DND-41 (cell line): ENCODE results near the gene DNAH17.

Source experiments
- ATAC-seq: fragments of 200-7000 bp; cut with Tn5 transposase; 3 replicates; pipeline ENCODE4 v1.9.1; 2021; ENCODE audit warnings: low read depth; ENCODE audit not compliant: insufficient read depth
- DNase-seq: peaks from one replicate; pipeline ENCODE4 v3.0.0-alpha.2; 2020
- H2AFZ ChIP-seq: 2 replicates; pipeline ENCODE4 v1.6.0; 2012; ENCODE audit warnings: low read depth, low read length
- H3K27ac ChIP-seq: 2 replicates; pipeline ENCODE4 v1.5.1; 2012; ENCODE audit warnings: low read length, inconsistent platforms
- H3K27me3 ChIP-seq: fragments of 200-600 bp; sonication (generic); 2 replicates; pipeline ENCODE4 v1.6.0; 2012; ENCODE audit warnings: low read length, mild to moderate bottlenecking, inconsistent platforms; ENCODE audit not compliant: insufficient read depth, poor library complexity
- H3K36me3 ChIP-seq: 2 replicates; pipeline ENCODE4 v1.5.1; 2012; ENCODE audit warnings: low read length, inconsistent platforms; ENCODE audit not compliant: insufficient read depth
- H3K4me1 ChIP-seq: 2 replicates; pipeline ENCODE4 v1.5.1; 2012; ENCODE audit warnings: mild to moderate bottlenecking, low read length; ENCODE audit not compliant: insufficient read depth
- H3K4me2 ChIP-seq: 2 replicates; pipeline ENCODE4 v1.6.0; 2012; ENCODE audit warnings: mild to moderate bottlenecking, moderate library complexity, low read length, inconsistent platforms; ENCODE audit not compliant: insufficient read depth
- H3K4me3 ChIP-seq, 2 experiments: fragments of 200-600 bp in 1 of 2; shearing (Covaris generic) in 1 of 2; 2 replicates each; pipeline ENCODE4 v1.5.1; 2012 to 2016; ENCODE audit warnings: inconsistent platforms in 2 of 2, low read length in 2 of 2, mild to moderate bottlenecking in 2 of 2, low read depth in 1 of 2, moderate library complexity in 1 of 2
- H3K79me2 ChIP-seq: 2 replicates; pipeline ENCODE4 v1.6.0; 2012; ENCODE audit warnings: low read length, inconsistent platforms; ENCODE audit not compliant: insufficient read depth
- H3K9ac ChIP-seq: 2 replicates; pipeline ENCODE4 v1.6.0; 2012; ENCODE audit warnings: low read depth, mild to moderate bottlenecking, inconsistent platforms, low read length, moderate library complexity
- H3K9me3 ChIP-seq: 2 replicates; pipeline ENCODE4 v1.5.1; 2012; ENCODE audit warnings: low read length, moderate library complexity, mild to moderate bottlenecking, inconsistent platforms; ENCODE audit not compliant: insufficient read depth, severe bottlenecking
- H4K20me1 ChIP-seq: 2 replicates; pipeline ENCODE4 v1.6.0; 2012; ENCODE audit warnings: low read length; ENCODE audit not compliant: insufficient read depth
- EZH2 ChIP-seq: IDR thresholded peaks from 3 replicates; pipeline ENCODE4 v1.6.1; 2012; ENCODE audit warnings: borderline replicate concordance, low read depth, mild to moderate bottlenecking, moderate library complexity, low read length, inconsistent platforms; ENCODE audit not compliant: severe bottlenecking
- TF ChIP-seq, protein P1 (sequence below): IDR thresholded peaks from 2 replicates; pipeline ENCODE4 v1.5.1; 2012; ENCODE audit warnings: borderline replicate concordance, low read length, moderate library complexity, mild to moderate bottlenecking; ENCODE audit not compliant: poor library complexity, severe bottlenecking; ENCODE audit errors: extremely low read depth

DNAH17 gene

DNA sequence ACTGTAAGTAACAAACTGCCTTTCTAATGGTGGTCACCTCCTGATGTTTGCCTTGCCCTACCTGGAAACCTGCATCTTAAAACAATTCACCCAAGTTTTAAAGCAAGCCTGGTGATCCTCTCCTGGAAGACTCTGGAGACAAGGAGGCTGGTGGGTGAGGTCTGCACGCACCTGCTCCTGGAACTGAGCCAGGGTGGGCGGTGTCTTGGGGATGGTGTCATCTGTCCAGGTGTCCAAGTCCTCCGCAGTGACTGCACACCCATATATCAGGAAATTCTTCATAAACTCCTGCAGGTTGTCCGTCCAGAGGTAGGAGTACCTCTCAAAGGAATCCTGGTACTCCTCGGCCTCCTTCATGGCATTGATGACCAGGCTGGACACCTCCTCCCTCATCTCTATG is 44.9 kb downstream of the DNAH17 start:
- Histone ChIP-seq H4K20me1 (no peaks in the 10 kb centered on the region), H3K27me3 (no peaks in the 10 kb centered on the region), H3K4me2 (no peak overlapping the region)

DNA sequence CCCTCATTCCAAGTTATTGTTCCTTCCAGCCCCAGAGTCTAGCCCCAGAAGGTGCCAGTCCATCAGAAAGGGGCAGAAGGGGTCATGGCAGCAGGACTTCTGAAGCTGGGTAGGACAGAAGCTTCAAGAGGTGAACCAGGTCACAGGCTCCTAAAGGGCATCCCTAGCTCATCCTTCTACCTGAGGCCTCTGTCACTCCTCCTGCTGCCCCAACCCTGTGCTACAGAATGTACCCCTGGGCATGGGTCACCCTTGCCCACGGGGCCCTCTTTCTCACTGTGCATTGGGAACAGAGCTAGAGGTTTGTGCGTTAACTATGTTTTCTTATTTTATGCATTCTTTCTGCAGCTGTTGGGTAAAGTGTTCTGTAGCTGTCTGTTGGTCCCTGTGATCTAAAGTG is 46.5 kb downstream of the DNAH17 start:
- DNase-seq, result no peak
- Histone ChIP-seq H3K4me2 (no peak overlapping the region), H3K4me1 (no peaks in the 10 kb centered on the region), H3K27ac (no peak overlapping the region), H3K9ac (no peak overlapping the region), H2AFZ (no peak overlapping the region), H3K9me3 (no peaks in the 10 kb centered on the region), H3K27me3 (no peaks in the 10 kb centered on the region), H3K4me3 (no peak overlapping the region), H4K20me1 (no peaks in the 10 kb centered on the region), H3K79me2 (no peaks in the 10 kb centered on the region), H3K36me3 (no peaks in the 10 kb centered on the region)
- no peak for ATAC-seq
- no peak for TF ChIP-seq EZH2
- TF ChIP-seq, protein P1, sequence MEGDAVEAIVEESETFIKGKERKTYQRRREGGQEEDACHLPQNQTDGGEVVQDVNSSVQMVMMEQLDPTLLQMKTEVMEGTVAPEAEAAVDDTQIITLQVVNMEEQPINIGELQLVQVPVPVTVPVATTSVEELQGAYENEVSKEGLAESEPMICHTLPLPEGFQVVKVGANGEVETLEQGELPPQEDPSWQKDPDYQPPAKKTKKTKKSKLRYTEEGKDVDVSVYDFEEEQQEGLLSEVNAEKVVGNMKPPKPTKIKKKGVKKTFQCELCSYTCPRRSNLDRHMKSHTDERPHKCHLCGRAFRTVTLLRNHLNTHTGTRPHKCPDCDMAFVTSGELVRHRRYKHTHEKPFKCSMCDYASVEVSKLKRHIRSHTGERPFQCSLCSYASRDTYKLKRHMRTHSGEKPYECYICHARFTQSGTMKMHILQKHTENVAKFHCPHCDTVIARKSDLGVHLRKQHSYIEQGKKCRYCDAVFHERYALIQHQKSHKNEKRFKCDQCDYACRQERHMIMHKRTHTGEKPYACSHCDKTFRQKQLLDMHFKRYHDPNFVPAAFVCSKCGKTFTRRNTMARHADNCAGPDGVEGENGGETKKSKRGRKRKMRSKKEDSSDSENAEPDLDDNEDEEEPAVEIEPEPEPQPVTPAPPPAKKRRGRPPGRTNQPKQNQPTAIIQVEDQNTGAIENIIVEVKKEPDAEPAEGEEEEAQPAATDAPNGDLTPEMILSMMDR, result no peak

More for the DNA sequence above, 44.9 kb downstream of the DNAH17 start:
- Histone ChIP-seq H3K4me1 (no peaks in the 10 kb centered on the region), H3K36me3 (no peaks in the 10 kb centered on the region), H3K27ac (no peak overlapping the region), H3K9me3 (no peaks in the 10 kb centered on the region), H3K4me3 (no peak overlapping the region), H3K79me2 (no peaks in the 10 kb centered on the region), H3K9ac (no peak overlapping the region), H2AFZ (no peak overlapping the region)
- ATAC-seq, result no peak
- DNase-seq, result no peak
- no peak for TF ChIP-seq EZH2
- TF ChIP-seq, protein P1, result no peak

DNA sequence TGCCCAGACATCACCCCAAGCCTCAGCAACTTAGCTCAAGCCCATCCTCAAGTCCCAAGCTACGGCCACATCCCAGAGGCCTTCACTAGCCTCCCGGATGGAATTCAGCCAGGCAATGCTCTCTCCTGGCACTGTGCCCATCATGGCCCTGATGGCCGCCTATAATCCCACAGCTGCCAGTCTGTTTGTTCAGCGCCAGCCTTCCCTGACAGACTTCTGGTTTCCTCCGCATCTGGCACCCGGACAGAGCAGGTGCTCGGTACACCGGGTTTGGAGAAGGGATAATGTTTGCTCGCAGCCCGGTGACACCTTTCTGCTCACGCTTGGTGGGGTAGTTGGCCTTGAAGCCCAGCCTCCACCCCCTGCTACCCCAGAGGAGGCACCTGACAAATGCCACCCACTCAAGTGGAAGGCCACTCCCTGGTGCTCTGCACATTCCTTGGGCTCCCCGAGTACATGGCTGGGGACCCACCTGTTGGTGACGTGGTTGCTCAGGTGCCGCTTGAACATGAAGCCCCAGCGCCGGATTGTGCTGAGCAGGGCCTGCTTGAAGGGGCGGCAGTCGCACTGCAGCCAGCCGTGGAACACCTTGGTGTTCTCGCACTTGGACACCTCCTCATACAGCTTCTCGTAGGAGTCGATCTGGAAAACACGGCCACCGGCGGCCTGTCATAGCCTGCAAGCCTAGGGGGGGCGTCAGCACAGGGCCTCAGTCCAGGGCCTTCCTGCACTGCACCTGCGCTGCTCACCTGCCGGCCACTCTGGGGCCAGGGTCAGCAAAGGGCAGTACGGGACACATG is 47.1 kb downstream of the DNAH17 start:
- H3K27ac ChIP-seq, result no peak overlapping the region
- H3K4me1 ChIP-seq, result no peaks in the 10 kb centered on the region
- TF ChIP-seq, protein P1, result no peak
- TF ChIP-seq EZH2, result no peak
- no peaks in the 10 kb centered on the region for H4K20me1 ChIP-seq
- no peak overlapping the region for H2AFZ ChIP-seq
- ATAC-seq (no peak), DNase-seq (no peak)
- no peaks in the 10 kb centered on the region for H3K27me3 ChIP-seq
- no peaks in the 10 kb centered on the region for H3K36me3 ChIP-seq
- no peak overlapping the region for H3K4me3 ChIP-seq
- H3K9ac ChIP-seq, result no peak overlapping the region
- no peak overlapping the region for H3K4me2 ChIP-seq
- H3K9me3 ChIP-seq, result no peaks in the 10 kb centered on the region
- H3K79me2 ChIP-seq, result no peaks in the 10 kb centered on the region
